HG02852 (cell line): Measurements from ENCODE around the gene RMRP.

Experiments used
- ATAC-seq: cut with Tn5 transposase; IDR thresholded peaks from one replicate; pipeline ENCODE4 v1.9.1; 2021; ENCODE audit warnings: mild to moderate bottlenecking, moderate library complexity; ENCODE audit not compliant: unreplicated experiment

The RMRP gene

GRCh38 chr9:35687306-35687705, 29.5 kb upstream of the RMRP start:
- no peak for ATAC-seq

DNA sequence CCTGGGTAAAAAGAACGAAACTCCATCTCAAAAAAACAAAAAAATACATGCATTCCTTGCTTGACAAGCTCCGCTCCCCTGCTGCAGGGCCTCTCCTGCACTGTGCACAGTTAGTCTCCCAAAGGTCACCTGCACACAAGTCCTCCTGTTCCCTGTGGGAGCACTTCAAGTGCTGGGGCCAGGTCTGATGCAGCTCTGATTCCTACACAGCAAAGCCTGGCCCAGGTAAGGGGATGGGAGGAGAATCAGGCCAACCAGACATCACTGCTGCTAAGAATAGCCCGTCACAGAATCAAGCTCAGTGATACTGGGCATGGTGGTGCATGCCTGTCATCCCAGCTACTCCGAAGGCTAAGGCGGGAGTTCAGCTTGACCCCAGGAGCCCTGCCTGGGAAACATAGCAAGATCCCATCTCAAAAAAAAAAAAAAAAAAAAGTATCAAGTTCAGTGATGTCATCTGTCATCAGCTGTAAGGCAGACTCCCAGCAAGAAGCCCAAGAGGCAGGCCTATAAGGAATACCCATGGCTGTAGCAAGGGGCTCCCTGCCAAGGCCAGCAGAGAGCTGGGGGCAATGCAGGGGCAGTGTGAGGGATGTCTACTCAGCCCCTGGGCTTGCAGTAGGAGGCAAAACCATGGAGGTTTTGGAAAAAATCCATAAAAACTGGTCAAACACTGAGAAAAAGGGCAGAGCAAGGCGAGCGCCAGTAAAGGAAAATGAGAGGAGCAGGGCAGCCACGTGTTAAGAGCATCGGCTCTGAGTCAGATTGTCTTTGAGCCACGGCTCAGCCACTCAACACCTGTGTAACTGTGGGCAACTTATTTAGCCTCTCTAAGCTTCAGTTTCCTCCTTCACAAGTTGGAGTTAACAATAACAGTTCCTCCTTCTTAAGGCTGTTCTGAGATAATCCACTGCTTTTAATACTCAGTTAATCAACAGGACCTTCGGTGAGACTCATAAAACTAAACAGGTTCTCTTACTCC, 28.7 kb upstream of the RMRP start:
- no peak for ATAC-seq

- ATAC-seq: no peak
Measured at GRCh38 chr9:35685506-35685905, 27.7 kb upstream of the RMRP start.

- ATAC-seq: no peak
Measured at GRCh38 chr9:35684921-35685320, 27.1 kb upstream of the RMRP start.

GRCh38 chr9:35683323-35683722, 25.5 kb upstream of the RMRP start:
- no peak for ATAC-seq

- ATAC-seq: no peak
Measured at GRCh38 chr9:35682520-35683315, 24.9 kb upstream of the RMRP start.

GRCh38 chr9:35682051-35682450, 24.2 kb upstream of the RMRP start:
- ATAC-seq: no peak

DNA sequence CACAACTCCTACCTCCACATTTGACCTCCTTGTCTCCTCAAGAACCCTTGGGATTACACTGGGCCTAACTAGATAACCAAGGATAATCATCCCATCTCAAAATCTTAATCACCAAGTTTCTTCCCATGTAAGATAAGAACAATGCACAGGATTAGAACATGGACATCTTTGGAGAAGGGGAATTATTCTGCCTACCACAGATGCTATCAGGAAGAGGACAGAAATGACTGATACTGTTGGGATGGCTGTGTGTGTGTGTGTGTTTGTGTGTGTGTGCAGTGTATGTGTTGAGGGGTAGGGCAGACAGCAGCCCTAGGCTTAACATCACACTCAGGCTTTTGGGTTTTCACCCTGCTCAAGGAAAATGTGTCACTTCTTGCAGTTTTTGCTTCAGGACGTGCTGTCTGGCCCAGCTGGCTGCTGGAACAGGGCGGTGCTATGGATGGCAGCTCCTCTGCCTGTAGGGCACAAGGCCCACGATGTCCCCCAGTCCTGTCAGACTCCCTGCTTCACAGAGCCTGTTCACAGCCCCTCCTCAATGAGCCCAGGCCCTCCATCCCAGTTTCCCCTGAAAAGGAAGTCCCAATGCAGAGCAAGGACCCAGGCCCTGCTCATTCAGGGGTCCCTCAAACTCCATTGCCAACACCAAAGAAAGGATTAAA, 23.7 kb upstream of the RMRP start:
- no peak for ATAC-seq

DNA sequence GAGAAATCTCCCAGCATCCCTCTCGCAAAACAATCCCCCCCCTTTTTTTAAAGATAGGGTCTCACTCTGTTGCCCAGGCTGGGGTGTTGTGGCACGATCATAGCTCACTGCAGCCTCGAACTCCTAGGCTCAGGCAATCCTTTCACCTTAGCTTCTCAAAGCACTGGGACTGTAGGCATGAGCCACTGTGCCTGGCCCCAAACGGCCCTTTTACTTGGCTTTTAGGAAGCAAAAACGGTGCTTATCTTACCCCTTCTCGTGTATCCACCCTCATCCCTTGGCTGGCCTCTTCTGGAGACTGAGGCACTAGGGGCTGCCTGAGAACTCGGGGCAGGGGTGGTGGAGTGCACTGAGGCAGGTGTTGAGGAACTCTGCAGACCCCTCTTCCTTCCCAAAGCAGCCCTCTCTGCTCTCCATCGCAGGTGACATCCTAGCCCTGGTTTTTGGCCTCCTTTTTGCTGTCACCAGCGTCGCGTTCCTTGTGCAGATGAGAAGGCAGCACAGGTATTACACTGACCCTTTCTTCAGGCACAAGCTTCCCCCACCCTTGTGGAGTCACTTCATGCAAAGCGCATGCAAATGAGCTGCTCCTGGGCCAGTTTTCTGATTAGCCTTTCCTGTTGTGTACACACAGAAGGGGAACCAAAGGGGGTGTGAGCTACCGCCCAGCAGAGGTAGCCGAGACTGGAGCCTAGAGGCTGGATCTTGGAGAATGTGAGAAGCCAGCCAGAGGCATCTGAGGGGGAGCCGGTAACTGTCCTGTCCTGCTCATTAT, 22.7 kb upstream of the RMRP start:
- peak; percentile 73 for ATAC-seq

GRCh38 chr9:35679766-35680330, 22.0 kb upstream of the RMRP start:
- no peak for ATAC-seq

GRCh38 chr9:35679091-35679490, 21.3 kb upstream of the RMRP start:
- no peak for ATAC-seq

- ATAC-seq: no peak
Measured at GRCh38 chr9:35675732-35676392, 18.0 kb upstream of the RMRP start.

DNA sequence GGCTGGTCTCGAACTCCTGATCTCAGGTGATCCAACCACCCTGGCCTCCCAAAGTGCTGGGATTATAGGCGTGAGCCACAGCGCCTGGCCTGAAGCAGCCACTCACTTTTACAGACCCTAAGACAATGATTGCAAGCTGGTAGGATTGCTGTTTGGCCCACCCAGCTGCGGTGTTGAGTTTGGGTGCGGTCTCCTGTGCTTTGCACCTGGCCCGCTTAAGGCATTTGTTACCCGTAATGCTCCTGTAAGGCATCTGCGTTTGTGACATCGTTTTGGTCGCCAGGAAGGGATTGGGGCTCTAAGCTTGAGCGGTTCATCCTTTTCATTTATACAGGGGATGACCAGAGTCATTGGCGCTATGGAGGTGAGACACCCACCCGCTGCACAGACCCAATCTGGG, 17.4 kb upstream of the RMRP start:
- ATAC-seq: no peak

- no peak for ATAC-seq
Measured at GRCh38 chr9:35674025-35674361, 16.2 kb upstream of the RMRP start.

- no peak for ATAC-seq
Measured at GRCh38 chr9:35673132-35674024, 15.6 kb upstream of the RMRP start, which contains the start of gene CA9. Gene CA9, plus strand, starts transcription at chr9:35673928. Its CDS starts 32 bp downstream, at chr9:35673960.

DNA sequence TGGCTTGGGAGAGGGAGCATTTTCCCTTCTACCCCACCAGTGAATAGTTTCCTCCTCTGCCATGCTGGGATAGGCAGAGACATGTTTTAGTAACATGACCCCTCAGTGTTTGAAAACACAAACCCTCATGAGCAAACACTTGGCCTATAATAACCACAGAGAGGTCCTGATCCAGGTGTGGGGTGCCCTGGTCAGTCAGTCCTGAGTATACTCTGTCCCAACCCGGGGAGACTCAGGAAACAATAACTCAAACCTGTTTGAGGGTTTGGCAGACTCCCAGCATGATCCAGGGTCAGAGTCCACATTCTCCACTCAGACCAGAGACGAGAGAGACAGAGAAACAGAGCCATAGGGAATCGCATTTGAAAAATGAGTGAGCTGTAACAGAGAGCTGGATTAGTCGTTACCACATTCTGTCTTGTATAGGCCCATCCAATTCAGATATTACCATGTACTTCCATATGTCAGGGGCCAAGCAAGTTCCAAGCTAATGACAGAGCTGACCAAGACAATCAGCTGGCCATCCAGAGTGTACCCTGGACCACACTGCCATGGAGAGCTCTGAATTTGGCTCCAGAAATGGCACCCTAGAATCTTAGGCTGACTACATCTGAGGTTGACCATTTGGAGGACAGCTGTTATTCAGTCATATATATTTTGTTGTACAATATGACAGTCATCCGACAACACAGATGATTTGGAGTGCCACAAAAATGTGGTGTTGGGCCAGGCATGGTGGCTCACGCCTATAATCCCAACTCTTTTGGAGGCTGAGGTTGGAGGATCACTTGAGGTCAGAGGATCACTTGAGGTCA, 11.7 kb upstream of the RMRP start:
- ATAC-seq: no peak

DNA sequence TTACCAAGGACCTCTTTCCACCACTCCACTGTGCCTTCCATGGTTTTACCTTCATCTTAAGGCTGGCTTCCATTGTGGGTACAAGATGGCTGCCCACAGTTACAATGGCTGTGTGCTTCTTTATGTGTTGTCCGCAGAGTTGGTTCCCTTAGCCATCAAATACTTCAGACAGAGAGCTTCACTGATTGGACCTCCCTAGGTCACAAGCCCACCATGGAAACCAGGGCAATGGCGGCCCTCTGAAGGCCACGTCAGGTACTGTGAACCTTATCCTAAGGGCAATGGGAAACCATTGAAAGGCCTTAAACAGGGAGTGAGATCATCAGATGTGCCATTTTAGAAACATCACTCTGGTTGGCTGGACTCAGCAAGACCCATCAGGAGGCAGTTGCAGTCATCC, 10.1 kb upstream of the RMRP start:
- no peak for ATAC-seq

DNA sequence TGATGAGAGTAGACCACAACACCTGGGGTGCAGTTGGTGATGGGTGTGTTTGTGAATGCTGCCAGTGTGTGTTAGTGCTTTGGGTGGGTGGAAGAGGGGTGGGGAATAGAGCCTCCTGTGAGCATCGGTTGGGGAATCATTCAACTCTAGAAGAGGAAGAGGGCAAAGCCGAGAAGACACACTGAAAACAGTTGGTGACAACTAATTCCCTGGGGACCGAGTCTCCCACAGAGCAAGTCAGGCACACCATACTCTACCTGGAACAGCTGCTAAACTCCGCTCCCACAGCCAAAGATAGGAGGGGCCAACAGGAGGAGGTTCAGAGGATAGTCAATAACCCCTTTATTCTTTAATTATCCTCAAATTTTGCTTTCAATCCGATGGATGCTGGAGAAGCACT, 8.7 kb upstream of the RMRP start:
- no peak for ATAC-seq
